Right atrium auricular region (tissue), 2 donors: ENCODE results near the gene KIF1C. TPM values are rescaled to one million over a fixed set of nuclear protein-coding genes. Genes with fewer than 3 reads are reported as not detected.
A peak's percentile ranks its signal among the peaks of the same experiment; 100 is the strongest.

ENCODE experiments used
- DNase-seq: peaks from one replicate; pipeline ENCODE4 v3.0.0-alpha.2; 2019; ENCODE audit warnings: low spot score
- H3K27ac ChIP-seq, 2 donors: fragments of 200-600 bp; sonication (generic); 1 replicate in 1 of 2; 2 replicates in 1 of 2; pipeline ENCODE4 v1.5.1; 2016 to 2019
- H3K27me3 ChIP-seq, 2 donors: fragments of 200-600 bp; sonication (generic); one replicate each; pipeline versions ENCODE4 v1.5.1 to v1.6.0; 2017 to 2019
- H3K36me3 ChIP-seq: fragments of 200-600 bp; sonication (generic); one replicate; pipeline ENCODE4 v1.5.1; 2016
- H3K4me1 ChIP-seq, 2 donors: fragments of 200-600 bp; sonication (generic); one replicate each; pipeline versions ENCODE4 v1.5.1 to v1.6.0; 2017 to 2019
- H3K4me3 ChIP-seq, 2 donors: fragments of 200-600 bp; sonication (generic); 1 replicate in 1 of 2; 2 replicates in 1 of 2; pipeline ENCODE4 v1.5.1; 2017 to 2019; ENCODE audit warnings: mild to moderate bottlenecking in 1 of 2, moderate library complexity in 1 of 2
- H3K9me3 ChIP-seq, 2 donors: fragments of 200-600 bp; sonication (generic); one replicate each; pipeline ENCODE4 v1.5.1; 2019
- total RNA-seq, 2 donors: library from RNA; depleted of rRNA; stranded (reverse); fragments of >200 nt; gene quantifications; one replicate each; pipeline ENCODE4 v1.1.0, GENCODE V29; 2016
- TF ChIP-seq, protein P1 (sequence below), 2 donors: fragments of 200-600 bp; sonication (generic); IDR thresholded peaks; one replicate each; pipeline ENCODE4 v1.5.1; 2019; ENCODE audit warnings: antibody characterized with exemption in 2 of 2

The KIF1C gene
- total RNA-seq, 2 donors from 2014 or later: 179 to 232 TPM

DNA sequence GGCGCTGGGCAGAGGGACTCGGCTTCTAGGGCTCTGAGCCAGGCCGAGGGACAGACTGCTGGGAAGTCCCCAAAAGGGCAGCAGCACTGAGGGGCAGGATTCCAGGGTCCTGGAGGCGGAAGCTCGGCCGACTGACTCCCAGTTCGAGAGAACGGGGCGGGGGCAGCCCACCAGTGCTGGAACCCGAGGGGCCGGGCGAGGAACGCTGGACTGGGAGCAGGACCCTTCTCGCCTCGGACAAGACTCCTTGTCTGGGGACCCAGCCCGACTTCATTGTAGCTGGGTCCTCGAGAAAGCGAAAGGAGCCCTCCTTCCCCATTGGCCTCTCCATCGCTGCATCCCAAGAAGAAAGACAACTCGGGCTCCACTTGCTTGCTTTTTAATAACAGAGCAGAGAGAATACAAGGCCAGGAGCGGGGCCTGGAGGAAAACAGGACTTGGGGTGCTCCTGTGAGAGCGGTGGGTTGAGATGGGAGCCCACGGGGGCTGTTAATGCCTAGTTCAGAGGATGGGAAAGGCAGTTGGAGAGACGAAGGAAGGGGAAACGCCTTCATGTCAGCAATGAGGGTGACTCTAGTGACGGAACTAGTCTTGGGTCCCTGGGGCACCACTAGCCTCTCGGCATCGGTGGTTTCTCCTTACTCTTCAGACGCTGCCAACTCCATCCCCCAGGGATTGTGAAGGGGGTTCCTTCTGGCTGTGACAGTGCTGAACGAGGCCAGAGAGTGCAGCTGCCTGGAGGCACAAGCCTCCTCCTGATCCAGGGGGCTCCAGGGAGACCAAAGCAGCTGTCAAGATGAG is 9.8 kb upstream of the KIF1C start:
- Histone ChIP-seq H3K36me3 (peaks cover 10% of the 10 kb centered on the region), H3K4me3 (peak overlapping the region; percentile 91), H3K27ac (peak overlapping the region; percentile 96 to 97), H3K4me1 (peaks cover 0 to 30% of the 10 kb centered on the region in 2 donors), H3K27me3 (no peaks in the 10 kb centered on the region), H3K9me3 (no peaks in the 10 kb centered on the region)
- peak; percentile 62 for DNase-seq
- TF ChIP-seq, protein P1, sequence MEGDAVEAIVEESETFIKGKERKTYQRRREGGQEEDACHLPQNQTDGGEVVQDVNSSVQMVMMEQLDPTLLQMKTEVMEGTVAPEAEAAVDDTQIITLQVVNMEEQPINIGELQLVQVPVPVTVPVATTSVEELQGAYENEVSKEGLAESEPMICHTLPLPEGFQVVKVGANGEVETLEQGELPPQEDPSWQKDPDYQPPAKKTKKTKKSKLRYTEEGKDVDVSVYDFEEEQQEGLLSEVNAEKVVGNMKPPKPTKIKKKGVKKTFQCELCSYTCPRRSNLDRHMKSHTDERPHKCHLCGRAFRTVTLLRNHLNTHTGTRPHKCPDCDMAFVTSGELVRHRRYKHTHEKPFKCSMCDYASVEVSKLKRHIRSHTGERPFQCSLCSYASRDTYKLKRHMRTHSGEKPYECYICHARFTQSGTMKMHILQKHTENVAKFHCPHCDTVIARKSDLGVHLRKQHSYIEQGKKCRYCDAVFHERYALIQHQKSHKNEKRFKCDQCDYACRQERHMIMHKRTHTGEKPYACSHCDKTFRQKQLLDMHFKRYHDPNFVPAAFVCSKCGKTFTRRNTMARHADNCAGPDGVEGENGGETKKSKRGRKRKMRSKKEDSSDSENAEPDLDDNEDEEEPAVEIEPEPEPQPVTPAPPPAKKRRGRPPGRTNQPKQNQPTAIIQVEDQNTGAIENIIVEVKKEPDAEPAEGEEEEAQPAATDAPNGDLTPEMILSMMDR (IDR thresholded peaks at IDR 0.05): no peak

DNA sequence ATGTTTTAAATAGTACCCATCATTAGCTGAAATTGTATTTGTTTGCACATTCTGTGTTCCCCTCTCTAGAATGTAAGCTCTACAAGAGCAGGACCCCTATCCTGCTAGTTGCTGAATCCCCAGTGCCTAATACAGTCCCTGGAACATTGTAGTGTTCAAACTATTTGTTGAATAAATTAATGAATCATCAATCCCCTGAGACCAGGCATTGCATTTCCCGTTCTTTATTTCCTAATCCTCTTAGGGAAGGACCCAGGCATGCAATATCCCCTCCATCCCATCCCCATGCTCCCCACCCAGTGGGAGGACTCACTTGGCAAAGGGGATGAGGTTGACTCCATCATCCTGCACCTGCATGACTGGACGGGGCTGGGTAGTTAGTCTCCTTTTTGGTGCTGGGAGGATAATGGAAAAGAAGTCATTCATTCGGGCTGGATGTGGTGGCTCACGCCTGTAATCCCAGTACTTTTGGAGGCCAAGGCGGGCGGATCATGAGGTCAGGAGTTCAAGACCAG is 3.6 kb upstream of the KIF1C start:
- Histone ChIP-seq H3K9me3 (no peaks in the 10 kb centered on the region), H3K4me1 (peaks cover 0 to 16% of the 10 kb centered on the region in 2 donors), H3K27me3 (no peaks in the 10 kb centered on the region), H3K27ac (no peak overlapping the region), H3K36me3 (no peaks in the 10 kb centered on the region), H3K4me3 (no peak overlapping the region)
- DNase-seq: no peak
- TF ChIP-seq, protein P1 (IDR thresholded peaks at IDR 0.05): no peak

DNA sequence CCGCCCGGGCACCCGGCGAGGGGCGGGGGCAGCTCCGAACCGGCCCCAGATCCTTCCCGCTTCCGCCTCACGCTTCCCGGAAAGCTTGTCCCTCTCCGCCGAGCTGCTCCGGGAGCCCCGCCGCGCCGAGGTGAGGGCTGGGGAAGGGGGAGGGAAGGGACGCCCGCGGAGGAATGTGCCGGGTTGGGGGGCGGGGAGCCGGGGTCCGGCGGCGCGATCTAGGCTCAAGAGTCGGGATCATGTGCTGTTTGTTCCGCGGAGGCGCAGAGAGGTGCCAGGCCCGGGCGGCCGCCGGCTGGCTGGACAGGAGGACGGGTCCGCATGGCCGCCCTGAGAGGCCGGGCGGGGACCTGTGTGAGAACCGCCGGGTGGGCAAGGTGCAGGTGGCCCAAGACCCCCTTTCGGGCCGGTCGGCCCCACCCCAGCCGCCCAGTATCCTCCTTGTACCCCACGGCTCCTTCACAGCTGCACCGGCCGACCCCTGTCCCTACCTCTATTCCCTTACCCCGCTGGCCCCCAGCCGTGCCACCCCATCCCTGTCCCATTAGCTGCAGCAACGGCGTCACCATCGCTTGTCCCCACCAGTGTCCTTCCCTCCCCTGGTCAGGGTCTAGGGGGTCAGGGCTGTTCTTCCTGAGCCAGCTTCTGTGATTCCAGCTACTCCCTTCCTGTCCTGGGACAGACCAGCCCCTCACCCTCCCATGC is 429 bp downstream of the KIF1C start:
- Histone ChIP-seq H3K36me3 (peaks cover 24% of the 10 kb centered on the region), H3K27ac (peak overlapping the region; percentile 96 to 97), H3K4me1 (peaks cover 0 to 38% of the 10 kb centered on the region in 2 donors), H3K27me3 (no peaks in the 10 kb centered on the region), H3K4me3 (peak overlapping the region; percentile 83 to 91), H3K9me3 (no peaks in the 10 kb centered on the region)
- DNase-seq: no peak
- TF ChIP-seq, protein P1 (IDR thresholded peaks at IDR 0.05): no peak

DNA sequence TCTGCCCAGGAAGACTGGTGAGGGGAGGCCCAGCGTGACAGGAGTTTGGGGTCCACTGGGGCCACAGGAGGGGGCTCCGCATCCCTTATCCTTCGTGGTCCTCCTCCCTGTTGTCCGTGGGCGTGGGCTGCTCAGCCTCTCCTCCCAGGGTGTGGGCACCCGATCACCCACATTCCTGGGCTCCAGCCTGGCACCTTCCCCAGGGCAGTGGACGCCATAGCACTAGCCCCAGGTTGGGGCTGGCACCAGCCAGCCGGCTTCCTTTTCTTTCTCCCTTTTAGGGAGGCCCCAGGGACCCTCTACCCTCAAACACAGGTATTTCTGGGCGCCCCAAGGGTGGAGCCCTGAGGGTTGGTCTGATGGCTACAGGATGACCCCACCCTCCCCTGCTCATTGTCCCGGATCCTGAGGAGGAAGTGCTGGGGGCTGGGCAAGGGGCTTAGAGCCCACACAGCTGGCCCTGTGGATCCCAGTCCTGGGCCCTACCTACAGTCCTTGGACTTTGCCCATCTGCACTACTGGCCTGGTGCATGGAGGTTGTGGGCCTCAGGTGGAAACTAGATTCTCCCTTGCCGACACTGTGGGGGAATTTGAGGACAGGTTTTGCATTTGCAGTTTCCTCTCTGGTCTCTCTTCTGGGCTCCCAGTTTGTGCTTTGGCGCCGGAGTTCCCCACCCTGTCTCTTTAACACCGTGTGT is 1.1 kb downstream of the KIF1C start:
- Histone ChIP-seq H3K27ac (peak overlapping the region; percentile 96 to 97), H3K4me1 (peaks cover 0 to 38% of the 10 kb centered on the region in 2 donors), H3K27me3 (no peaks in the 10 kb centered on the region), H3K9me3 (no peaks in the 10 kb centered on the region), H3K36me3 (peaks cover 31% of the 10 kb centered on the region), H3K4me3 (peak overlapping the region; percentile 83 to 91)
- no peak for DNase-seq
- TF ChIP-seq, protein P1 (IDR thresholded peaks at IDR 0.05): no peak

DNA sequence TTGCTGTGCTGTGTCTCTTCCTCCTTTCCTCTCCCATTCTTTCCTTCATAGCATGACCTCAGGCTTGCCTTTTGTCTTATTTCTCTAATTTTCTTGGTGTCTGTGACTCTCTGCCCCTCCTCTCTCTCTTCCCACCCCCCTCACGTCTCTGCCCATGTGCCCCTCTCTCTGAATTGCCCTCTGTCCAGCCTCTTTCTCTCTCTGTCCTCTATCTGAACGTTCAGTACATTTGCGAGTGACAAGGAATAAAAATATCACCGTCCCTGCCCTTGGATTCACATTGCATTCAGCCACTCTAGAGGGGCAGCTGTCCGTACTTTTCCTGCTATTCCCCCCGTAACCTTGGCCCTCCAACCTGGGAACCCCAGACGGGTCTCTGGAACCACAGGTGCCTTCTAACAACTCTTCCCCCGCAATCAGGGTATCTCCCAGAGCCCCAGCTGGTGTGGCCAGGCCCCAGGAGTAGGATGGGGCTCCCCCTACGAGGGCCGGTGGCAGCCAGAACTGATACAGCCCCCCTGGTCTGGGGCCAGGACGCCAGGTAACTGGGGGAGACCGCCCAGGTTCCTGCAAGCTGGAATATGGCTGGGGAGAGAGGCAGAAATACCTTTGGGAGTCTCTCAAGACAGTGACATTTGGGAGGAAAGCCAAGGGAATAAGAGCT is 1.8 kb downstream of the KIF1C start:
- TF ChIP-seq, protein P1 (IDR thresholded peaks at IDR 0.05): no peak
- Histone ChIP-seq H3K4me3 (peak overlapping the region; percentile 83 to 91), H3K4me1 (peaks cover 0 to 38% of the 10 kb centered on the region in 2 donors), H3K9me3 (no peaks in the 10 kb centered on the region), H3K27ac (peak overlapping the region; percentile 96 to 97), H3K27me3 (no peaks in the 10 kb centered on the region), H3K36me3 (peaks cover 38% of the 10 kb centered on the region)
- no peak for DNase-seq
